Measurements from ENCODE around the gene HACD2.

The HACD2 gene

GRCh38 chr3:123444744-123445143, 140.1 kb downstream of the HACD2 start:
- no peak for FAIRE-seq

- FAIRE-seq = no peak
Measured at GRCh38 chr3:123444023-123444422, 140.8 kb downstream of the HACD2 start.

GRCh38 chr3:123442908-123443307, 141.9 kb downstream of the HACD2 start:
- no peak for FAIRE-seq

- FAIRE-seq = no peak
Measured at GRCh38 chr3:123442125-123442524, 142.7 kb downstream of the HACD2 start.

Data from colon (tissue), 2 donors.